Heart left ventricle (tissue), 16 donors: ENCODE measurements around the gene OSBPL9. TPM values are rescaled to one million over a fixed set of nuclear protein-coding genes. Genes with fewer than 3 reads are reported as not detected.

Experiments used
- ATAC-seq, 4 donors: fragments of 200-7000 bp; cut with Tn5 transposase; one replicate each; pipeline ENCODE4 v1.9.1; 2020 to 2022; ENCODE audit warnings: moderate library complexity in 4 of 4, mild to moderate bottlenecking in 3 of 4, moderate number of reproducible peaks in 1 of 4
- DNase-seq, 5 donors: peaks; one replicate each; pipeline ENCODE4 v3.0.0-alpha.2; 2020
- H3K27ac ChIP-seq, 12 donors: fragments of 200-600 bp; sonication (generic) in 4 of 12; one replicate each; pipeline versions ENCODE4 v1.5.0 to v1.8.0; 2016 to 2022; ENCODE audit warnings: mild to moderate bottlenecking in 2 of 12
- H3K27me3 ChIP-seq, 9 donors: fragments of 200-600 bp; sonication (generic) in 2 of 9; one replicate each; pipeline versions ENCODE4 v1.5.1 to v1.8.0; 2016 to 2022; ENCODE audit warnings: mild to moderate bottlenecking in 3 of 9
- H3K36me3 ChIP-seq, 9 donors: fragments of 200-600 bp; sonication (generic) in 2 of 9; one replicate each; pipeline versions ENCODE4 v1.5.0 to v1.8.0; 2018 to 2022; ENCODE audit warnings: mild to moderate bottlenecking in 2 of 9
- H3K4me1 ChIP-seq, 12 donors: fragments of 200-600 bp; sonication (generic) in 4 of 12; one replicate each; pipeline versions ENCODE4 v1.5.0 to v1.8.0; 2016 to 2022; ENCODE audit warnings: mild to moderate bottlenecking in 3 of 12
- H3K4me3 ChIP-seq, 12 donors: fragments of 200-600 bp; sonication (generic) in 4 of 12; one replicate each; pipeline versions ENCODE4 v1.5.0 to v1.8.0; 2017 to 2022; ENCODE audit warnings: mild to moderate bottlenecking in 9 of 12, moderate library complexity in 4 of 12
- H3K9me3 ChIP-seq, 12 donors: fragments of 200-600 bp; sonication (generic) in 4 of 12; one replicate each; pipeline versions ENCODE4 v1.5.0 to v1.8.0; 2016 to 2022; ENCODE audit warnings: mild to moderate bottlenecking in 1 of 12
- CTCF ChIP-seq, 12 donors: fragments of 200-600 bp; sonication (generic) in 4 of 12; IDR thresholded peaks; one replicate each; pipeline versions ENCODE4 v1.5.0 to v1.8.0; 2018 to 2022; ENCODE audit warnings: antibody characterized with exemption in 12 of 12, mild to moderate bottlenecking in 5 of 12
- POLR2A ChIP-seq, 2 donors: fragments of 450-650 bp; IDR thresholded peaks; one replicate each; pipeline ENCODE4 v1.6.1; 2017; ENCODE audit warnings: antibody characterized with exemption in 2 of 2, mild to moderate bottlenecking in 2 of 2, moderate library complexity in 2 of 2
- WGBS, 4 donors: extraction: QIAGEN DNeasy Blood & Tissue Kit in 2 of 4; methylation state at CpG; one replicate each; pipeline versions ENCODE4 v1.1.5 to v1.1.7; 2013 to 2018; 5-methylcytosine and 5-hydroxymethylcytosine counted together
- intact Hi-C, 10 donors: fragments of 100-400 bp; cut with DNase I; formaldehyde crosslinking; loops; one replicate each; pipeline versions ENCODE4 v1.11.1 to v1.14.2; 2022
- polyA plus RNA-seq, 2 donors: library from polyadenylated mRNA; stranded (reverse); fragments of 200-250 nt; gene quantifications; one replicate each; pipeline ENCODE4 v1.2.3, GENCODE V29; 2013
- total RNA-seq, 9 donors: library from RNA; depleted of rRNA in 2 of 9; stranded (reverse); fragments of >200 nt in 2 of 9; fragmentation: NEBNext Ultra II Directional in 3 of 9; extraction: Animal tissue kit (Norgen Biotek cat#: 25700) in 3 of 9; gene quantifications; one replicate each; pipeline versions ENCODE4 v1.1.0 to v1.2.4, GENCODE V29; 2016 to 2023
- donor health status: ischemic (EF 13 %, LVEDD 7.1; RV severe dilation, severe dysfunction).
- donor health status: healthy with polysubstance abuse.
- donor health status: DM: no; HTN: yes; CAD: no.
- donor health status: DM: no; HTN: no; CAD: no.
- donor health status: ischemic (EF 25% LVEDD 6.9; RV normal size, moderate dysfunction).
- donor health status: ischemic (EF 25% LVEDD 5.7; RV mildly dilated, moderate dysfunction).
- donor health status: healthy.
- donor health status: DM: yes; HTN: yes; CAD: no.
- donor health status: ischemic (EF 35%, LVEDD 5.7; RV mildly dilated, moderate dysfunction).
- donor health status: nonischemic (EF 11% LVEDD 7.7; RV severe dilation, severe dysfunction).
- donor health status: DM: yes; HTN: yes; CAD: no.
- donor health status: PGD.
- donor health status: ischemic (EF 29% LVEDD 5.4; RV normal size, mild dysfunction).
- donor health status: nonischemic (EF 23%, LVEDD 6.1; RV moderate dilation, normal function).

Gene OSBPL9
- total and polyA plus RNA-seq, 11 donors, result 44.5 to 69.5 (median 52.5) TPM

GRCh38 chr1:51705035-51705434 is 88.1 kb downstream of the OSBPL9 start:
- ATAC-seq, result no peak
- Histone ChIP-seq H3K27me3 (no peaks in the 10 kb centered on the region), H3K4me3 (no peak overlapping the region), H3K9me3 (peaks cover 0 to 3% (median 0%) of the 10 kb centered on the region in 12 donors), H3K27ac (no peak overlapping the region), H3K4me1 (peaks cover 0 to 10% (median 0%) of the 10 kb centered on the region in 12 donors), H3K36me3 (no peaks in the 10 kb centered on the region)
- TF ChIP-seq CTCF (IDR thresholded peaks at IDR 0.05) (no peak), POLR2A (IDR thresholded peaks at IDR 0.05) (no peak)
- no peak for DNase-seq
- intact Hi-C loops, result no loop called here
- WGBS, 4 donors, result 98 to 100% (median 98%) methylated on average over 2 of the region's 2 CpGs

DNA sequence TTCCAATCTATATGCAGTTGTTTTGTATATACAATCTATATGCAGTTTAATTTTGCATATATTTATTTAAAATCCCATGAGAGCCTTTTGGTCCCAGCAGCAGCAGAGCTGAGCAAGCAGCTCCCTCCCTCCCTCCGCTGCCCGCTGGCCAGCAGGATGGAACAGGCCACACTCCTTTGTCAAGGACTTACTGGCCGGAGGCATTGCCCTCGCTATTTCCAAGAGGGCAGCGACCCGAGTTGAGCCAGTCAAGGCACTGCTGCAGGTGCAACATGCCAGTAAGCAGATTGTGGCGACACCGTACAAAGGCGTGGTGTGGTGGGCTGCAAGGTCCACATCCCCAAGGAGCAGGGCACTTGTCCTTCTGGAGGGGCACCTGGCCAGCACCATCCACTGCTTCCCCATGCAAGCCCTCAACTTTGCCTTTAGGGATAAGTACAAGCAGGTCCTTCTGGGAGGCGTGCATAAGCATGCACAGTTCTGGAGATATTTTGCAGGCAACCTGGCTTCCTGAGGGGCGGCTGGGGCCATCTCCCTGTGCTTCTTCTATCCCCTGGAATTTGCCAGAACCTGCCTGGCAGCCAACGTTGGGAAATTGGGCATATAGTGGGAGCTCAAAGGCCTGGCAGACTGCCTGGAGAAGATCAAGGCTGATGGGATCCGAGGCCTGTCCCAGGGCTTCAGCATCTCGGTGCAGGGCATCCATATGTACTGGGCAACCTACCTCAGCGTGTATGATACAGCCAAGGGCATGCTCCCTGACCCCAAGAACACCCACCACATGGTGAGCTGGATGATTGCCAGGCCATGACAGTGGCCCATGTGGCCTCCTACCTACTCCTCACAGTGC is 92.2 kb downstream of the OSBPL9 start:
- 85 to 91% (median 88%) methylated on average over 14 to 15 of the region's 15 CpGs for WGBS, 4 donors
- intact Hi-C loops, result no loop called here
- Histone ChIP-seq H3K4me1 (peaks cover 0 to 6% (median 0%) of the 10 kb centered on the region in 12 donors), H3K27ac (no peak overlapping the region), H3K4me3 (no peak overlapping the region), H3K36me3 (no peaks in the 10 kb centered on the region), H3K27me3 (no peaks in the 10 kb centered on the region), H3K9me3 (no peaks in the 10 kb centered on the region)
- peak in 2 of 4 donors; percentile 34 to 37 for ATAC-seq
- no peak for DNase-seq
- TF ChIP-seq CTCF (IDR thresholded peaks at IDR 0.05) (no peak), POLR2A (IDR thresholded peaks at IDR 0.05) (no peak)

DNA sequence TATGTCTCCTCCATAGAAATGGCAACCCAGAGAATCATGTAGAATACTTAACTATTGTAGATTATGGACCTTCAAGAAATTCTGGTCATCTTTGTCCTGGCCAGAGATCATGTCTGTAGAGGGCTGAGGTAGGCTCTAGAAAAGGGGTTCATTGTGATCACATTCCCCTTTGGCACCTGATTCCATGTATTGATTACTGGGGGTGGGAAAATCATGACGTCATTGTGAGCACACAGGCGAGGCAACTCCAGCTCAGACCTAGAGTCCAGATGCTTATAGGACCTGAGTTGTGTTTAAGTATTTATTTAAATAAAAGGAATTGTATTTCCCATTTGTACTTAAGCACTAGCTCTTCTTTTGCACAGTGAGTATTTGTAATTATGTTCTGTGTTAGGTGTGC is 93.1 kb downstream of the OSBPL9 start:
- Histone ChIP-seq H3K4me1 (peaks cover 0 to 6% (median 0%) of the 10 kb centered on the region in 12 donors), H3K27ac (no peak overlapping the region), H3K9me3 (no peaks in the 10 kb centered on the region), H3K4me3 (no peak overlapping the region), H3K36me3 (peaks cover 0 to 7% (median 0%) of the 10 kb centered on the region in 9 donors), H3K27me3 (no peaks in the 10 kb centered on the region)
- DNase-seq (no peak), ATAC-seq (no peak)
- intact Hi-C loops, result no loop called here
- no peak for TF ChIP-seq POLR2A (IDR thresholded peaks at IDR 0.05)
- no peak for TF ChIP-seq CTCF (IDR thresholded peaks at IDR 0.05)
- WGBS, 4 donors, result 93 to 98% (median 96%) methylated on average over 2 of the region's 2 CpGs

DNA sequence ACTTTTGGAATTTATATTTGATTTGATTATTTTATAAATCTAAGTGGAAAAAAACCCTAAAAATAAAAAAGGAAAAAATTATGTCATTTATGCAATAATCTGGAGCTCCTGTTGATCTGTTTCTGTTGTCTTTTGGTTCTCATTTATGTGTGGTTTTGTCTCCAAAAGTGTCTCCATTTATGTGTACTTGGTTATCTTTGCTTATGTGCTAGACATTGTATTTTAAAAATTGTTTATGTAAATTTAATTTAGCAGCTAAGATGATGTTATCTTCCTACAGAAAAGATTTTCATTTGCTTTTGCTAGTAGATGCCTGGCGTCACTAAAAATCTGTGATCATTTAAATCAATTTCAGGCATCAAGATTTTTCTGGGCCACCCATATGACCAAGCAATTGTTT is 95.7 kb downstream of the OSBPL9 start:
- ATAC-seq (no peak), DNase-seq (no peak)
- WGBS, 4 donors, result 97 to 99% (median 98%) methylated on average over 1 of the region's 1 CpG
- intact Hi-C loops, result no loop called here
- Histone ChIP-seq H3K4me1 (peaks cover 0 to 6% (median 0%) of the 10 kb centered on the region in 12 donors), H3K27ac (no peak overlapping the region), H3K9me3 (no peaks in the 10 kb centered on the region), H3K36me3 (peaks cover 0 to 9% (median 0%) of the 10 kb centered on the region in 9 donors), H3K27me3 (no peaks in the 10 kb centered on the region), H3K4me3 (no peak overlapping the region)
- no peak for TF ChIP-seq POLR2A (IDR thresholded peaks at IDR 0.05)
- no peak for TF ChIP-seq CTCF (IDR thresholded peaks at IDR 0.05)
